ENCODE measurements around the gene SMNDC1. TPM values are rescaled to one million over a fixed set of nuclear protein-coding genes. Genes with fewer than 3 reads are reported as not detected.

Gene SMNDC1
- total RNA-seq, 1 experiment from 2014 or later, result 26.9 TPM

GRCh38 chr10:110311357-110311949, 6.7 kb upstream of the SMNDC1 start:
- no peak for TF ChIP-seq EZH2 (IDR thresholded peaks at IDR 0.05; ENCODE audit: low read depth)
- TF ChIP-seq, protein P1, sequence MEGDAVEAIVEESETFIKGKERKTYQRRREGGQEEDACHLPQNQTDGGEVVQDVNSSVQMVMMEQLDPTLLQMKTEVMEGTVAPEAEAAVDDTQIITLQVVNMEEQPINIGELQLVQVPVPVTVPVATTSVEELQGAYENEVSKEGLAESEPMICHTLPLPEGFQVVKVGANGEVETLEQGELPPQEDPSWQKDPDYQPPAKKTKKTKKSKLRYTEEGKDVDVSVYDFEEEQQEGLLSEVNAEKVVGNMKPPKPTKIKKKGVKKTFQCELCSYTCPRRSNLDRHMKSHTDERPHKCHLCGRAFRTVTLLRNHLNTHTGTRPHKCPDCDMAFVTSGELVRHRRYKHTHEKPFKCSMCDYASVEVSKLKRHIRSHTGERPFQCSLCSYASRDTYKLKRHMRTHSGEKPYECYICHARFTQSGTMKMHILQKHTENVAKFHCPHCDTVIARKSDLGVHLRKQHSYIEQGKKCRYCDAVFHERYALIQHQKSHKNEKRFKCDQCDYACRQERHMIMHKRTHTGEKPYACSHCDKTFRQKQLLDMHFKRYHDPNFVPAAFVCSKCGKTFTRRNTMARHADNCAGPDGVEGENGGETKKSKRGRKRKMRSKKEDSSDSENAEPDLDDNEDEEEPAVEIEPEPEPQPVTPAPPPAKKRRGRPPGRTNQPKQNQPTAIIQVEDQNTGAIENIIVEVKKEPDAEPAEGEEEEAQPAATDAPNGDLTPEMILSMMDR (conservative IDR thresholded peaks at IDR 0.05), result peak; percentile 76
- Histone ChIP-seq H3K9me2 (ENCODE audit: insufficient read depth) (no peaks in the 10 kb centered on the region), H3K27ac (peak overlapping the region; percentile 45), H3K27me3 (ENCODE audit: insufficient read depth, low read depth) (no peaks in the 10 kb centered on the region), H3K4me2 (peak overlapping the region; percentile 40), H4K20me1 (ENCODE audit: insufficient read depth) (no peaks in the 10 kb centered on the region), H3K79me2 (ENCODE audit: low read depth) (no peaks in the 10 kb centered on the region), H3K9me3 (ENCODE audit: insufficient read depth, low read depth) (no peaks in the 10 kb centered on the region), H3K36me3 (ENCODE audit: low read depth) (no peaks in the 10 kb centered on the region), H3K4me1 (replicated peaks; ENCODE audit: insufficient read depth) (peaks cover 27% of the 10 kb centered on the region), H2AFZ (no peak overlapping the region), H3K4me3 (no peak overlapping the region), H3F3A (ENCODE audit: insufficient read depth, low read depth) (0 out of 2 replicates have a peak, but pooled peaks cover 3% of the 10 kb centered on the region)
- intact Hi-C loops (cut with micrococcal nuclease; ENCODE audit: unreplicated experiment), result loop anchor here (1.0 to 2.0 kb wide), 5 partner anchors 48 to 236 kb away; partner anchors contain the start of gene DUSP5
- BruUV-seq (replicated peaks), result no TSS peak
- POLR2A ChIA-PET (ENCODE audit: unreplicated experiment), result no interaction called here
- CTCF ChIA-PET, result no interaction called here
- peak; percentile 23 to 47 for DNase-seq

DNA sequence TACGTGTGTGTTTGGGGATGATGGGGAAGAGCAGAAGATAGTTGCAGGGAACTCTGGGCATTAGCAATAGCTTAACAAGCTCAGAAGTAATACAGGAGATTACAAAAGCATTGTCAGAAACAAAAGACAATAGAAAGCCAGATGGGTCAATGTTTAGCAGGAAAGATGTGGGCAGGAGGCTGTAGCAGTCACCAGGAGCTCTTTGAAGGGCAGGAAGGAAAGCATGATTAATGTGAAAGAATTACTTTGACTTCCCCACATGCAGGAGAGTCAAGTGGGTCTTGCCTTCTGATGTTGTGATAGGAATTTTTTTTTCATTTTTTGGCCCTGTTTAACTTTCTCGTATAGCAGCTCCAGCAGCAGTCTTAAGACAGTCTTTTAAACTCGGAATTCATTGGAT, 6.0 kb upstream of the SMNDC1 start:
- ChIA-PET POLR2A (ENCODE audit: unreplicated experiment) (interaction anchor here (0.6 kb wide), 1 partner anchor 287 kb away, joined by 4 read pairs; no protein-coding TSS in a partner anchor), CTCF (interaction anchor here (0.6 kb wide), 1 partner anchor 101 kb away, joined by 3 read pairs; no protein-coding TSS in a partner anchor)
- H2AFZ ChIP-seq, result no peak overlapping the region
- no peak for DNase-seq
- H3F3A ChIP-seq (ENCODE audit: insufficient read depth, low read depth), result peaks cover 6% of the 10 kb centered on the region; the same call in 1 of the 2 replicates
- H3K36me3 ChIP-seq (ENCODE audit: low read depth), result no peaks in the 10 kb centered on the region
- H4K20me1 ChIP-seq (ENCODE audit: insufficient read depth), result no peaks in the 10 kb centered on the region
- no peaks in the 10 kb centered on the region for H3K9me2 ChIP-seq (ENCODE audit: insufficient read depth)
- intact Hi-C loops (cut with micrococcal nuclease; ENCODE audit: unreplicated experiment), result loop anchor here (1.0 to 2.0 kb wide), 5 partner anchors 49 to 237 kb away; partner anchors contain the start of gene DUSP5
- H3K27me3 ChIP-seq (ENCODE audit: insufficient read depth, low read depth), result no peaks in the 10 kb centered on the region
- H3K79me2 ChIP-seq (ENCODE audit: low read depth), result no peaks in the 10 kb centered on the region
- peaks cover 33% of the 10 kb centered on the region for H3K4me1 ChIP-seq (replicated peaks; ENCODE audit: insufficient read depth)
- no peak overlapping the region for H3K4me2 ChIP-seq
- H3K4me3 ChIP-seq, result no peak overlapping the region
- no peak overlapping the region for H3K27ac ChIP-seq
- H3K9me3 ChIP-seq (ENCODE audit: insufficient read depth, low read depth), result no peaks in the 10 kb centered on the region
- TF ChIP-seq, protein P1 (conservative IDR thresholded peaks at IDR 0.05), result no peak
- TF ChIP-seq EZH2 (IDR thresholded peaks at IDR 0.05; ENCODE audit: low read depth), result no peak
- BruUV-seq (replicated peaks), result no TSS peak

GRCh38 chr10:110307805-110308204, 3.1 kb upstream of the SMNDC1 start:
- Histone ChIP-seq H3K4me3 (no peak overlapping the region), H3K4me1 (replicated peaks; ENCODE audit: insufficient read depth) (peaks cover 48% of the 10 kb centered on the region), H3K9me3 (ENCODE audit: insufficient read depth, low read depth) (no peaks in the 10 kb centered on the region), H3K4me2 (no peak overlapping the region), H3K9me2 (ENCODE audit: insufficient read depth) (no peaks in the 10 kb centered on the region), H3K36me3 (ENCODE audit: low read depth) (peaks cover 6% of the 10 kb centered on the region; the same call in 1 of the 2 replicates), H3F3A (ENCODE audit: insufficient read depth, low read depth) (peaks cover 11% of the 10 kb centered on the region; the same call in 1 of the 2 replicates), H3K79me2 (ENCODE audit: low read depth) (peaks cover 19% of the 10 kb centered on the region), H3K27ac (peak overlapping the region; percentile 46; the same call in 1 of the 2 replicates), H4K20me1 (ENCODE audit: insufficient read depth) (peaks cover 3% of the 10 kb centered on the region; the same call in 1 of the 2 replicates), H2AFZ (no peak overlapping the region), H3K27me3 (ENCODE audit: insufficient read depth, low read depth) (no peaks in the 10 kb centered on the region)
- DNase-seq, result peak in 1 of 2 experiments; percentile 45
- ChIA-PET POLR2A (ENCODE audit: unreplicated experiment) (no interaction called here), CTCF (interaction anchor here (0.6 to 1.0 kb wide), 2 partner anchors 97 to 303 kb away, joined by 3 to 5 read pairs; no protein-coding TSS in a partner anchor)
- no peak for TF ChIP-seq EZH2 (IDR thresholded peaks at IDR 0.05; ENCODE audit: low read depth)
- TF ChIP-seq, protein P1 (conservative IDR thresholded peaks at IDR 0.05), result no peak
- BruUV-seq (replicated peaks), result no TSS peak
- intact Hi-C loops (cut with micrococcal nuclease; ENCODE audit: unreplicated experiment), result loop anchor here (5.0 to 10.0 kb wide), 3 partner anchors 437 to 1014 kb away; no protein-coding TSS in a partner anchor

Measured in PC-9 (cell line).